Brain pericyte (primary cell): Measurements from ENCODE around the gene PIAS2.
"Not testable (repeated sequence)": the region's sequence is repeated elsewhere in the genome, so short reads cannot be mapped to it uniquely, and the experiment has no call there.

Experiments
- DNase-seq: peaks from one replicate; pipeline ENCODE4 v3.0.0-alpha.2; 2012; ENCODE audit warnings: low read depth, low spot score

Gene PIAS2, protein sequence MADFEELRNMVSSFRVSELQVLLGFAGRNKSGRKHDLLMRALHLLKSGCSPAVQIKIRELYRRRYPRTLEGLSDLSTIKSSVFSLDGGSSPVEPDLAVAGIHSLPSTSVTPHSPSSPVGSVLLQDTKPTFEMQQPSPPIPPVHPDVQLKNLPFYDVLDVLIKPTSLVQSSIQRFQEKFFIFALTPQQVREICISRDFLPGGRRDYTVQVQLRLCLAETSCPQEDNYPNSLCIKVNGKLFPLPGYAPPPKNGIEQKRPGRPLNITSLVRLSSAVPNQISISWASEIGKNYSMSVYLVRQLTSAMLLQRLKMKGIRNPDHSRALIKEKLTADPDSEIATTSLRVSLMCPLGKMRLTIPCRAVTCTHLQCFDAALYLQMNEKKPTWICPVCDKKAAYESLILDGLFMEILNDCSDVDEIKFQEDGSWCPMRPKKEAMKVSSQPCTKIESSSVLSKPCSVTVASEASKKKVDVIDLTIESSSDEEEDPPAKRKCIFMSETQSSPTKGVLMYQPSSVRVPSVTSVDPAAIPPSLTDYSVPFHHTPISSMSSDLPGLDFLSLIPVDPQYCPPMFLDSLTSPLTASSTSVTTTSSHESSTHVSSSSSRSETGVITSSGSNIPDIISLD

DNA sequence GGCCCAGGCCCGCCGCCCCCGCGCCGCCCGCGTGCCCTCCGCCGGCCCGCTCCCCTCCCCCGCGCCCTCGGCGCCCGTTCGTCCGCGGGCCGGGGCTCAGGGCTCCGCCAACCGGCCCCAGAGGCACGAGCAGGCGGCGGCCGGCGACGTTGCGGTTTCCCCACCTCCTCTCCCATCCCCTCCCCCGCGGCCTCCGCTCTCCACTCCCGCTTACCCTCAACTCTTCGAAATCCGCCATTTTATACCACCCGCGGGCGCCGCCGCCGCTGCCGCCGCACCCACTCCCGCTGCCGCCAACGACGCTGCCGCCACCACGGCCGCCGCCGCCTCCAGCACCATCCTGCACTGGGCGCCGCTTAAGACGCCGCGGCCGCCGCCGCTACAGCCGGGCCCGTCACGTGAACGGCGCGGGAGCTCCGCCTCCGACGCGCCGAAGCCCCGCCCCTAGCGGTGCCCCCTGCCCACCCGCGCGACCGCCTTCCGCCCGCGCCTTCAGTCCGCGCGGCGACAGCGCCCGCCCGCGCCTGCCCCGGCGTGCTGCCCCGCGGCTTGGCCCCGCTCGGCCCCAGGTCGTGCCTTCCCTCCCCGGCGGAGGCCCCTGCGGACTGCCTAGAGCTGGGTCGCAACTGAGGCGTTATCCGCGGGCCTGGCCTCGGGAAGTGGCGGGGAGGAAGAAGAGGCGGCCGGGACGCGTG, at the start of gene PIAS2, which contains the start of gene KATNAL2:
TSS of gene PIAS2 (minus strand) at position 400 of the 695 bp plus-strand sequence. CDS start at position 238, 162 bp downstream.
TSS of gene KATNAL2 (plus strand) at position 495 of the 695 bp plus-strand sequence. CDS start 29,271 bp downstream, outside the sequence.
- DNase-seq = no peak

- DNase-seq = not testable (repeated sequence)
Measured at GRCh38 chr18:46966266-46966665, 49.0 kb upstream of the PIAS2 start.

- not testable (repeated sequence) for DNase-seq
Measured at GRCh38 chr18:46964579-46965293, 47.4 kb upstream of the PIAS2 start.

- not testable (repeated sequence) for DNase-seq
Measured at GRCh38 chr18:46963656-46964578, 46.6 kb upstream of the PIAS2 start.

DNA sequence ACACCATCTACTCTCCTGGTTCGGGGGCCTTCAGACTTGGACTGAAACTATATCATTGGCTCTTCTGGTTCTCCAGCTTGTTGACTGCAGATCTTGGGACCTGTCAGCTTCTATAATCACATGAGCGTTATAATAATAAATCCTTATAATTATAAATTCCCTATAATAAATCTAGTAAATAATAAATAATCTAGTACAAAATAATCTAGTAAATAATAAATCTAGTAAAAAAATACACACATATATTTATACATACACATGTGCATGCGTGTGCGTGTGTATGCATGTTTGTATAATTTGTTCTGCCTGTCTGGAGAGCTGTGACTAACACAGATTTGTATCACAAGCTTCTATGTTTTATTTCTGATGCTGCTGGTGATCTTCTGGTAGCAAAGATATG, 40.9 kb upstream of the PIAS2 start:
- DNase-seq = no peak

GRCh38 chr18:46953195-46953594, 35.9 kb upstream of the PIAS2 start:
- DNase-seq = no peak

GRCh38 chr18:46950064-46950656, 32.9 kb upstream of the PIAS2 start:
- DNase-seq = no peak

DNA sequence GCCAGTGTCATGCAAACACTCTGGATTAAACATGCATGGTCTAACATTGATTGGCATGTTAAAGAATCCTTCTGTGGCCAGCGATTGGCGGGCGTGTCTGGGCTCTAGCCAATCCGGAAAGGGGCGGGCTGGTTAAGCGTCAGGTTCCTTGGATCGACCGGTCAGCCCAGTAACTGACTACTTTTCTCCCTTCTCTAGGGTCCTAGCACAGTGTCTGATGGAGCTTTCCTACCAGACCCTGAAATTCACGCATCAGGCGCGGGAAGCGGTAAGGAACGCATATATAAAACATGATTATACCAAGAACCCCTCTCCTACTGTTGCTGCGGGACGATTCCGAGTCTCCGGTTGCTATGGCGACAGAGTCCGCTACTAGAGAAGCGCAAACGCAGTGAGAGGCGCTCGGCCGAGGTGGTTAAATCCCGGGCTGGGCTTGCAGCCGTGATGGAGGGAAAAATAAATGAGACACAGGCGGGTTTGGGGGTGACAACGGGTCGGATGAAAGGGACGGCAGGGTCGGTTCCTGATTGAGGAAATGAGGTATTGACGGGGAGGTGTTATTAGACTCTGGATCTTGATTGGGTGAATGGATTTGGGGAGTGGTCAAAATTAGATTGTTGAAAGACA, 29.5 kb upstream of the PIAS2 start:
- no peak for DNase-seq

DNA sequence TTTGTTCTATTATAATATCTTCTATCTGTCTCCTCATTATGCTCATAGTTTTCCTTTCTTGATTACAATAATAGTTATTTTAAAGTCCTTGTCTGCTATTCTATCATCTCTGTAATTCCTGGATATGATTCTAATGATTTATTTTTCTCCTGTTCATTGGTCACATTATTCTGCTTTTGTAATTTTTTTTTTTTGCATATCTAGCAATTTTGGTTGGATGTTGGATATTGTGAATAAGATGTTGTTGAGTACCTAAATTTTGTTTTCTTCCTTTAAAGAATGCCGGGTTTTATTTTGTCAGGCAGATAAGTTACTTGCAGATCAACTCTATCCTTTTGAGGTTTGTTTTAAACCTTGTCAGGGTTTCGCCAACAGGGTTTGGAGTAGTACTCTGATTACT, 25.3 kb upstream of the PIAS2 start:
- no peak for DNase-seq

DNA sequence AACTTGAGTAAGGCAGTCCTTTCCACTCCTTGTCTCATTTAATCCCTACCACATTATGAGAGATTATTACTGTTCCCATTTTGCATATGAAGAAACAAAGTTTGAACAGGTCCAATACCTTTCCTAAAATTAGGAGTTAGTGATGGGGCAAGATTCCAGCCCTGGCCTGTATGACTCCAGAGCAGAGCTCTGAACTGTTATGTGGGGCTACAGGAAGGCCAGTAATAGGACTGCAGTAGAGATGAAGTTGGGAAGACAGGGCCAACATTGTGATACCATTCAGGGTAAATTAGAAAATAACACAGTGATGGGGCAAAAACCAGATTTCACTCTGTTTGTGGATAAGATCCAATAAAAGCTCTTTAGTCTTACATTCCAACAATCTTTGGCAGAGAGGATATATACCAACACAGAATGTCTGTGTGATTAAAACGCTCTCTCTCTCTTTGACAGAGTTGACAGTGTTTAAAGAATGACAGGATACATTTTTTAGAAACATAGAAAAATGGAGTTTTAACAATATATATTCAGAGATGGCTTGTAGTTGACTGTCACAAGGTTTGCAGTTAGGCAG, 22.8 kb upstream of the PIAS2 start:
- DNase-seq = no peak

GRCh38 chr18:46939337-46939963, 22.1 kb upstream of the PIAS2 start:
- DNase-seq = no peak

DNA sequence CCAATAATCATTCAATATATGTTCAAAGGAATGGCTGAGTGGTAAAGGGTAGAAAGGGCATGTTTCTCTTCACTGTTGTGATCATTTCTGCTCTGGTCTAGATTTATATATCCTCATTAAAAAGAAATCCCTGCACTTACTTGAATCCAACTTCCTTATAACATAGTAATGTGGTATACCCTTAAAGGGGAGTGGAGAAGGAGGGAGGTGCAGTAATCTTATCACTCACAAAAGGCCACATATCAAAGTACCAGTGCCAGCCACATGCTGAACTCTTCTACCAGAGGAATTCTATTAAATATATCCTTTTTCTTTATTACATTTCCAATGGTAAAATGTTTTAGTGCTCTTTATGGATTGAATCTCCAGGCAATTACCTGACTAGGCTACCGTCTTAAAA, 3.3 kb upstream of the PIAS2 start:
- DNase-seq = no peak

GRCh38 chr18:46920067-46920466, 2.8 kb upstream of the PIAS2 start:
- no peak for DNase-seq

GRCh38 chr18:46917803-46918600, 695 bp upstream of the PIAS2 start:
- no peak for DNase-seq

DNA sequence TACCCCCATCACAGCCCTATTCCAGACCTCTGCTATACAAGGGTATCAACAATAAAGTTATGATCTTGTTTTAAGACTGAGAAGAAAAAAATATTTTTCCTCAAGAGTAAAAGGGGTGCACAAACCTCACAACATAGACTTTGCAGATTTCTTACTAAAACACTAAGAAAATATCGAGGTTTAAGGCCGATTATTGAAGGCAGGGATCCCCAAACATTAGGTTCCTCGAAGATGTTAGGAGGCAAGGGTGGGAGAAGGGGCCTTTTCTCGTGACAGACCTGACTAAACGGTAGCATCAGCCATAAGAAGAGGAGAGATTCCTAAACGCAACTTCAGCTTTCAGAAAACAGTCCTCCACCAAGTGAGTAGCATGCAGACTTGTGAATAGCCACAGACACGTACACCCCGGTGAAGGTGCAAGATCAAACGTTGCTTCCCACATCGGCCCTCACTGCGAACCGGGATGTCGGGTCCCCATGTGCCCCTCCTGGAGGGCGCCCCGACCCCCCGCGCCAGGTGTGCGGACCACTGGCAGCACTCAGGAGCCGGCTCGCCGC, 678 bp downstream of the PIAS2 start:
- DNase-seq = no peak

- no peak for DNase-seq
Measured at GRCh38 chr18:46915800-46916550, 1.3 kb downstream of the PIAS2 start.

DNA sequence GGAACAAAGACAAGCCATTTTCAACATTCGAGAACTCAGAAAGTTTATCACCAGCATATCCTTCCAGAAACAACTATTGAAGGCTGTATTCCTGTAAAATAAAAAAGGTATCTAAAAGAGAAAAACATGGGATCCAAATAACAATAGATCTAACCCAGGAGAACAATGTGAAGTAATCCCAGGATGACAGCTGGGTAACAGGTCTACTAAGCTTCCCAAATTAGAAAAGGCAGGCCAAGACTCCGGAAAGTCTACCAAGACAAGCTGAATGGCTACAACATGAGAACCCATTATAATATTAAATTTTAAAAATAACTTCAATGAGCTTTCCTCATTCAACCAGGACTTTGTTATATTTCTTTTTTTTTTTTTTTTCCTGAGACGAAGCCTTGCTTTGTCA, 6.5 kb downstream of the PIAS2 start:
- DNase-seq = no peak
